GM19351 (cell line): Measurements from ENCODE around the gene GHR.
"Not testable (repeated sequence)": the region's sequence is repeated elsewhere in the genome, so short reads cannot be mapped to it uniquely, and the experiment has no call there.

Experiments
- ATAC-seq: cut with Tn5 transposase; IDR thresholded peaks from one replicate; pipeline ENCODE4 v1.9.1; 2021; ENCODE audit warnings: mild to moderate bottlenecking, moderate library complexity; ENCODE audit not compliant: unreplicated experiment

Gene GHR

GRCh38 chr5:42566652-42567295 lies 143.5 kb downstream of the GHR start:
- no peak for ATAC-seq

DNA sequence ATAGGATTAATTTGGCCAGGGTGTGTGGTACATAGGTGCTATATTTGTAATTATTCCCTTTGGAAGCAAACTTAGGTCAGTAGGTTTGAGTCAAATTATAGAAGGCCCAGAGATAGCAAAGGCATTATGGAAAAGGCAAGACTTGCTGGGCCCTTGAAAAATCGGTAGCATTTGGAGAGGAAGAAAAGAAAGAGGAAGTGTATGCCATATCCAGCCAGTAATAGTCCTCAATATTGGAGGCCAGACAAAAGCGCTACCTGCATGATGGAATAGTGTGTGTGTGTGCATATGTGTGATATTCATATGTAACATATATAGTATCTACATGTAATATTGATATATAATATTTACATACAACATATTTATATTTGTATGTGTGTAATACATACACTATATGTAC lies 146.1 kb downstream of the GHR start:
- no peak for ATAC-seq

- no peak for ATAC-seq
Measured at GRCh38 chr5:42569953-42570548, 146.8 kb downstream of the GHR start.

GRCh38 chr5:42570966-42571960 lies 148.0 kb downstream of the GHR start:
- ATAC-seq: no peak

GRCh38 chr5:42572313-42572712 lies 149.1 kb downstream of the GHR start:
- ATAC-seq: no peak

DNA sequence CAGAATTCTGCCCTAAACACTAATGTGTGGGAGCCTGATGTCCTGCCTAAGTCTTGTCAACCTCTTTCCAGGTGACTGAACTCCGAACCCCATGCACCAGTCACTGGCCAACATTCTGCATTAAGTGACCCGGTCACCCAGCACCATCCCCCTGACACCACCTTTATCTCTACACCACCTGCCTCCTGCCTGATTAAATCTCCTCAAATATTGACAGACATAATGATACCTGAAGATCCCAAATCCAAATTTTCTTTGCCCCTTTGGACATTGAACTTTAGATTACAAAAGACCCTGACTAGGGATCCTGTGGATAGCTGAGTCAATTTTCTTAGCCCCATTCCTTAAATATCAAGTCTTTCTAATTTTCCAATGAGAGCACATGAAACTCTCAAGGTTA lies 150.1 kb downstream of the GHR start:
- no peak for ATAC-seq

- not testable (repeated sequence) for ATAC-seq
Measured at GRCh38 chr5:42575914-42576313, 152.7 kb downstream of the GHR start.

DNA sequence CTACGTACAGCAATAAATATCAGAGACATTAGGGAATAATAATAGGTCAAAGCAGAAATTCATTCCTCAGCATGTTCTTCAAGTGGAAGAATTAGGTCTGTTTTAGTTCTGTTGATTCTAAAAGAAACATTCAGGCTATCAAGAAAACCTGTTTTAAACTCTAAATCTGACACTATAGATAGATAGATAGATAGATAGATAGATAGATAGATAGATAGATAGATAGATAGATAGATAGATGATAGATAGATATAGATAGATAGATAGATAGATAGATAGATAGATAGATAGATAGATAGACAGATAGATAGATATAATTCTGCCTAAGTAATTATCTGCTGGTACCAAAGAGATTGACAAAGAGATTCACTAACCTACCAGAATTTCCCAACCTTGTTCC lies 155.7 kb downstream of the GHR start:
- not testable (repeated sequence) for ATAC-seq

DNA sequence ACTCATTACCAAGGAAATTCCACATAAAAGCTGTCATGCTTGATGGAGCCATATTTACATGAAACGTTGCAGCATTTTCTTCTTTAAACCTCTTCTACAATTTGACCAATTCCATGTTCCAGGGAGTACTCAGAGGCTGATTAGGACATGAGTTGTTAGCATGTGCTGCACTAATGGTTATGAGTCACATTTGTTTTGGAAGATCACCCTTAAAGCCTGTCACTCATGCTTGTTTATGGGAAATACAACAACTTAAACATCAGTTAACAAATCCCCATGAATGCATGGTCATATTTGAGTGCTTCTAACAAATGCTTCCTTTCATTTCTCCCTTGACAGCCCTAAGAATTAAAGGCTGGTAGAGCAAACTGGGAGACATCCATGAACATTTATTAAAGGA lies 156.1 kb downstream of the GHR start:
- ATAC-seq: no peak

- no peak for ATAC-seq
Measured at GRCh38 chr5:42581845-42582244, 158.6 kb downstream of the GHR start.

DNA sequence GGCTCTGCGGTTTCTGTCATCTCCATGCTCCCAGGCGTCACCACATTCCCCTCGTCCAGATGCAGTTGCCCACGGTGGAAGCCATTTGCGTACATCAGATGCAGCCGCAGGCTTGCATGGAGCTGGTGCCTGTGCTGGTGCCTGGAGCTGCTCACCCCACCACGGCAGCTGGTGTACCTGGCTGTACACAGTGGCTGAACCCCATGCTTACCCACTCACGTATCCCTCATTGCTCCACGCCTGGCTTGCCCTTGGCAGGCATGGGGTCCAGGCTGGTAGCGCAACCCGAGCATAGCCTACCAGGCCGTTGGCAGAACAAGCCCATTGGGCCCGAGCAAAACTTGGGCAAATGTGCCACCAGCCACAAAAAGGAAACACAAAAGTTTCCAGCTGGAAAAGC lies 159.5 kb downstream of the GHR start:
- ATAC-seq: peak; percentile 3

DNA sequence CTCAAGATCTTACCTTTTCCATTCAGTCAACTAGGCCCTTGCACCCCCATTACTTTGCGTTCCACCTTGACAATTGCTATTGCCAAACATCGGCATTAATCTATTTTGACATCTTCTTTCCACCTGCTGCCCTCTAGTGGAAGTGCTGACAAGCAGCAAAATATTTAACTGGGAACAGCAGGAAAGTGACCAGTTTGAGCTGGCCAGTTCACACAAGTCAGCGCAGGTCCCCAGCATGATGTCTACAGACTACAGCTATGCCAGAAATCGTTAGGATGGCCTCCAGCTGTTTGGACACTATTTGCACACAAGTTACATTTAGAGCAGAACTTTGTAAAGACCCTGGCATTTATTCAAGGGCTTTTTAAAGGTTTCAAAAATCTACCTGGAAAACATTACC lies 160.1 kb downstream of the GHR start:
- peak; percentile 76 for ATAC-seq

GRCh38 chr5:42586625-42587024 lies 163.4 kb downstream of the GHR start:
- no peak for ATAC-seq

- ATAC-seq: no peak
Measured at GRCh38 chr5:42587096-42587723, 164.0 kb downstream of the GHR start.

DNA sequence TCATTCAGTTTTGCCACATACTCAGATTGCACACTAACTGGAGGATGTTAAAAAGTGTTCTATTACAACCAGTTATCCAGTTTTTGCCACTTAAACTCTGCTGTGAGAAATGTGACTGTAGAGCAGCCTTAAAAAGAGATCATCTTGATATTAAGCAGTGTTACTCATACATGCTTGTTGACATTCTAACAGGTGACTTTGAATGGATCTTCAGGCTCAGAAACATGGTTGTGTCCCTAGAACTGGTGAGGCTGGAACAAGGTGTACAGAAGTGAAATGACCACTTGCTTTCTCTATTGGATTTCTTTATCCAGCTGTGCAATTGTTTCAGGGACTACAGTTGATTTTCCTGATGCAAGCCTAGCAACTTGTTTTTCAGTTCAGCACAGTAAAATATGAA lies 167.3 kb downstream of the GHR start:
- no peak for ATAC-seq

DNA sequence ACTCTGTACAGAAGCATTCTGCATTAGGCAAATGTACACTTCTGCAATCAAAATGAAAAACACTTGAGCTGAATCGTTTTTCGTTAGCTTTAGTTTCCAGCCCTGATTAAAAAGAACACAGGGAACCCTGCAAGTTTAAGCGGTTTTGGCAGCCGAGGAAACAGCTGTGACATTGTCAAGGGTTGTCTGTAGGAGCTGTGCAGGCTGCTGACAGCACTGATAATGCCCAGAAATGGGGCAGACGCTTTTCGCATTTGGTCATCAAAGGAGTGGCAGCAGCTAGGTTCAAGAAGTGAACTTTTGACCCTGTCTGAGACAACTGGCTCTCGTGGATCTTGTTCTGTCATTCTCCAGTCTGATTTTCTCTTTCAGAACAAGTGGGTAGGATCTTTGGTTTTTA lies 167.8 kb downstream of the GHR start:
- no peak for ATAC-seq

GRCh38 chr5:42592401-42593140 lies 169.3 kb downstream of the GHR start:
- no peak for ATAC-seq

DNA sequence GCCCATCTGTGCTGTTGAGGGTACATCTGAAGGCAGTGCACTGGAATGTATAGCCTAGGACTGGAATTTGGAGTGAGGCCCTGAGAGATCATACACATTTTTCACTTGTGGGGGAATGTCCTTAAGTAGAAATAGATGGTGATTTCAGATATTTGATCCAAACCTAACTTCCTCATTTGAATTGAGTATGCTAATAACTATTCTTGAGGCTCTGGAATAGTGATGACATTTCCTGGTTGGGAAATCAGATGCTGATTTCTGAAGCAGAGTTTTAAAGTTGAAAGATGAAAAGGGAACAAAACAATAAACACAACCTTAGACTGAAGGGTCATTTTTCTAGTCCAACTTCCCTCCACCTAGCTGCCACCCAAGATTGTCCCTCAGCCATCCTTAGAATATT lies 170.4 kb downstream of the GHR start:
- no peak for ATAC-seq

GRCh38 chr5:42595597-42595996 lies 172.4 kb downstream of the GHR start:
- no peak for ATAC-seq

- ATAC-seq: no peak
Measured at GRCh38 chr5:42596817-42597216, 173.6 kb downstream of the GHR start.
